WTC11 (cell line): ENCODE results near the gene SHOX. TPM values are rescaled to one million over a fixed set of nuclear protein-coding genes. Genes with fewer than 3 reads are reported as not detected.

Source experiments
- ATAC-seq: fragments of 200-7000 bp; cut with Tn5 transposase; 2 replicates; pipeline ENCODE4 v1.10.0; 2021; ENCODE audit warnings: mild to moderate bottlenecking, moderate library complexity
- CTCF ChIA-PET: fragments of 300-600 bp; sonication (Branson Sonifier 250); formaldehyde crosslinking; loops from one replicate; lab custom pipeline; 2021; ENCODE audit warnings: antibody characterized with exemption; lab: Charles Lee
- POLR2A ChIA-PET: fragments of 350-600 bp; sonication (Branson Sonifier 250); formaldehyde crosslinking; loops from one replicate; lab custom pipeline; 2021; ENCODE audit warnings: antibody characterized with exemption; lab: Charles Lee
- DNase-seq: peaks from one replicate; pipeline ENCODE4 v3.0.0; 2021; ENCODE audit warnings: low spot score
- H3K27ac Mint-ChIP-seq: 2 replicates; pipeline ENCODE4 v1.8.0; 2021; ENCODE audit warnings: mixed read lengths
- H3K27me3 Mint-ChIP-seq: 2 replicates; pipeline ENCODE4 v1.8.0; 2021; ENCODE audit warnings: low read depth, mild to moderate bottlenecking, moderate library complexity, mixed read lengths
- H3K36me3 Mint-ChIP-seq: 2 replicates; pipeline ENCODE4 v1.8.0; 2021; ENCODE audit warnings: mixed read lengths
- H3K4me1 Mint-ChIP-seq: 2 replicates; pipeline ENCODE4 v1.8.0; 2022; ENCODE audit warnings: mixed read lengths
- H3K4me3 Mint-ChIP-seq: 2 replicates; pipeline ENCODE4 v1.8.0; 2021; ENCODE audit warnings: mild to moderate bottlenecking, moderate library complexity, mixed read lengths
- H3K9me3 Mint-ChIP-seq: 2 replicates; pipeline ENCODE4 v1.8.0; 2021; ENCODE audit warnings: mixed read lengths
- CBFB ChIP-seq: sonication (generic); formaldehyde crosslinking; IDR thresholded peaks from 2 replicates; pipeline ENCODE4 v1.8.1; 2022; ENCODE audit warnings: mild to moderate bottlenecking, low read depth, missing genetic modification reagents
- CREM ChIP-seq: sonication (generic); formaldehyde crosslinking; IDR thresholded peaks from 2 replicates; pipeline ENCODE4 v1.8.1; 2022; ENCODE audit warnings: mild to moderate bottlenecking, missing genetic modification reagents, moderate library complexity
- ELF4 ChIP-seq: sonication (generic); formaldehyde crosslinking; IDR thresholded peaks from 2 replicates; pipeline ENCODE4 v1.8.1; 2022; ENCODE audit warnings: low read depth, mild to moderate bottlenecking, moderate library complexity, missing genetic modification reagents
- FOXJ3 ChIP-seq: sonication (generic); formaldehyde crosslinking; IDR thresholded peaks from 2 replicates; pipeline ENCODE4 v1.9.0; 2021; ENCODE audit warnings: missing genetic modification reagents, mild to moderate bottlenecking, borderline replicate concordance
- GRHL2 ChIP-seq: fragments of 250-450 bp; sonication (Bioruptor Pico); IDR thresholded peaks from 2 replicates; pipeline ENCODE4 v1.8.0; 2022; ENCODE audit warnings: mild to moderate bottlenecking, moderate library complexity; ENCODE audit not compliant: insufficient replicate concordance, severe bottlenecking
- GTF2I ChIP-seq: fragments of 250-450 bp; sonication (Bioruptor Pico); conservative IDR thresholded peaks from 2 replicates; pipeline ENCODE4 v1.4.0; 2021; ENCODE audit warnings: mild to moderate bottlenecking
- IRF2 ChIP-seq: sonication (generic); formaldehyde crosslinking; IDR thresholded peaks from 2 replicates; pipeline ENCODE4 v1.8.0; 2022; ENCODE audit warnings: low read depth, missing genetic modification reagents, borderline replicate concordance
- MLX ChIP-seq: sonication (generic); formaldehyde crosslinking; IDR thresholded peaks from 2 replicates; pipeline ENCODE4 v1.8.1; 2023; ENCODE audit warnings: mild to moderate bottlenecking, missing genetic modification reagents, moderate library complexity
- NFYB ChIP-seq: sonication (generic); formaldehyde crosslinking; conservative IDR thresholded peaks from 2 replicates; pipeline ENCODE4 v1.8.0; 2022; ENCODE audit warnings: low read depth, missing genetic modification reagents
- NR3C1 ChIP-seq: sonication (generic); formaldehyde crosslinking; conservative IDR thresholded peaks from 2 replicates; pipeline ENCODE4 v1.8.1; 2023; ENCODE audit warnings: low read depth, mild to moderate bottlenecking, missing genetic modification reagents
- PRRX2 ChIP-seq: fragments of 250-450 bp; sonication (Bioruptor Pico); IDR thresholded peaks from 2 replicates; pipeline ENCODE4 v1.8.0; 2021; ENCODE audit warnings: mild to moderate bottlenecking
- SMAD3 ChIP-seq: sonication (generic); formaldehyde crosslinking; IDR thresholded peaks from 2 replicates; pipeline ENCODE4 v1.8.0; 2022; ENCODE audit warnings: missing genetic modification reagents, mild to moderate bottlenecking, borderline replicate concordance
- SMAD4 ChIP-seq: sonication (generic); formaldehyde crosslinking; IDR thresholded peaks from 2 replicates; pipeline ENCODE4 v1.8.0; 2022; ENCODE audit warnings: mild to moderate bottlenecking, missing genetic modification reagents
- SOX15 ChIP-seq: fragments of 250-450 bp; sonication (Bioruptor Pico); IDR thresholded peaks from 2 replicates; pipeline ENCODE4 v1.9.0; 2021; ENCODE audit warnings: mild to moderate bottlenecking
- ZMAT4 ChIP-seq: fragments of 250-450 bp; sonication (Bioruptor Pico); IDR thresholded peaks from 2 replicates; pipeline ENCODE4 v1.9.0; 2021; ENCODE audit warnings: mild to moderate bottlenecking
- ZNF121 ChIP-seq: sonication (generic); formaldehyde crosslinking; IDR thresholded peaks from 2 replicates; pipeline ENCODE4 v1.8.0; 2023; ENCODE audit warnings: missing genetic modification reagents
- total RNA-seq: library from RNA; stranded (reverse); gene quantifications from 3 replicates; pipeline ENCODE4 v1.2.3, GENCODE V29; 2021
- TF ChIP-seq, protein P1 (sequence below): sonication (generic); formaldehyde crosslinking; IDR thresholded peaks from 2 replicates; pipeline ENCODE4 v1.8.1; 2022; ENCODE audit warnings: missing genetic modification reagents, borderline replicate concordance
- TF ChIP-seq, protein P2 (sequence below): sonication (generic); formaldehyde crosslinking; conservative IDR thresholded peaks from 2 replicates; pipeline ENCODE4 v1.8.1; 2022; ENCODE audit warnings: mild to moderate bottlenecking, missing genetic modification reagents
- TF ChIP-seq, protein P3 (sequence below): sonication (generic); formaldehyde crosslinking; IDR thresholded peaks from 2 replicates; pipeline ENCODE4 v1.8.0; 2022; ENCODE audit warnings: mild to moderate bottlenecking, missing genetic modification reagents

The SHOX gene
- total RNA-seq, 1 experiment from 2014 or later: 0.09 TPM

GRCh38 chrX:636981-637659 lies 6.5 kb downstream of the SHOX start (continued):
- TF ChIP-seq ZNF121 (CRISPR knock-in tag) (no peak), ZMAT4 (no peak), NR3C1 (CRISPR knock-in tag) (no peak), PRRX2 (CRISPR knock-in tag) (no peak), SMAD3 (CRISPR knock-in tag) (no peak), NFYB (CRISPR knock-in tag) (no peak), SOX15 (CRISPR knock-in tag) (no peak), IRF2 (CRISPR knock-in tag) (no peak)
- TF ChIP-seq, protein P1, sequence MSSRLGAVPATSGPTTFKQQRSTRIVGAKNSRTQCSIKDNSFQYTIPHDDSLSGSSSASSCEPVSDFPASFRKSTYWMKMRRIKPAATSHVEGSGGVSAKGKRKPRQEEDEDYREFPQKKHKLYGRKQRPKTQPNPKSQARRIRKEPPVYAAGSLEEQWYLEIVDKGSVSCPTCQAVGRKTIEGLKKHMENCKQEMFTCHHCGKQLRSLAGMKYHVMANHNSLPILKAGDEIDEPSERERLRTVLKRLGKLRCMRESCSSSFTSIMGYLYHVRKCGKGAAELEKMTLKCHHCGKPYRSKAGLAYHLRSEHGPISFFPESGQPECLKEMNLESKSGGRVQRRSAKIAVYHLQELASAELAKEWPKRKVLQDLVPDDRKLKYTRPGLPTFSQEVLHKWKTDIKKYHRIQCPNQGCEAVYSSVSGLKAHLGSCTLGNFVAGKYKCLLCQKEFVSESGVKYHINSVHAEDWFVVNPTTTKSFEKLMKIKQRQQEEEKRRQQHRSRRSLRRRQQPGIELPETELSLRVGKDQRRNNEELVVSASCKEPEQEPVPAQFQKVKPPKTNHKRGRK (CRISPR knock-in tag): no peak
- TF ChIP-seq, protein P2, sequence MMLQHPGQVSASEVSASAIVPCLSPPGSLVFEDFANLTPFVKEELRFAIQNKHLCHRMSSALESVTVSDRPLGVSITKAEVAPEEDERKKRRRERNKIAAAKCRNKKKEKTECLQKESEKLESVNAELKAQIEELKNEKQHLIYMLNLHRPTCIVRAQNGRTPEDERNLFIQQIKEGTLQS (CRISPR knock-in tag): no peak

DNA sequence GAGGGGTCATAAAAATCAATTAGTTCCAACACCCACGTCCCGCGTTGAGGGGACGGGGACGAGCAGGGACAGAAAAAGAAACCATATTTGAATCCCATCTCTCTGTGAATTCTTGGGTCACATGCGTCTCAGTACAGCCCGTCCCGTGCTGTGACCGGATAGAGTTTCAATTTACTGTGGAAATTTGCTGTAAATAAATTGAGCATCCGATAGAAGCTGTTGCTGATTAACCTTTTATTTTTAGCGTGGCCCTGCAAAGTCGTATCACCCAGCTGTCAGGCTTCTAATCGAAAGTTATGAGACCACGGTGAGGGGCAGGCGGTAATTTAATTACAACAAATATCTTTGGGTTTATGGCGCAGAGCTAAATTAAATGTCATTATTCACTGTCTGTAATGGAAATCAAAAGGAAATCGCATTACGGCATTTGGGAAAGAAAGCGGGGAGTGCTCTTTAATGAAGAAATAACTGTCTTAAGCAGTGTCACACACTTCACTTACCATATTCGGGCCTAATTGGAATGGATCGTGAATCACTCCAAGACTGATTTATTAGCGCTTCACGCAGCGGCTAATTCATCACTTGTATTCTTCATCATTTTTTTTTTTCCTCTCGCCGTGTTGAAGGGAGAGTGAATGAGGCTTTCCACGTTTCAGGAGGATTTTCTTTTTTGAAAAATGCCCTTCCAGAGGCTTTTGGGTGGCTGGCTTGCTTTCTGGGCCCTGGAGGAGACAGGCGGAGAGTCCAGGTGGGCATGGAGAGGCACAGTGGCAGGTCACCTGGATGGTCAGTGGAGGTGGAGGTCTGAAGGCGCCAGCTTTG lies 7.3 kb downstream of the SHOX start:
- H3K4me1 Mint-ChIP-seq: peaks cover 52% of the 10 kb centered on the region
- H3K4me3 Mint-ChIP-seq: peak overlapping the region; percentile 49
- no peak overlapping the region for H3K27ac Mint-ChIP-seq
- no peak for DNase-seq
- TF ChIP-seq, protein P1 (CRISPR knock-in tag): no peak
- TF ChIP-seq, protein P3, sequence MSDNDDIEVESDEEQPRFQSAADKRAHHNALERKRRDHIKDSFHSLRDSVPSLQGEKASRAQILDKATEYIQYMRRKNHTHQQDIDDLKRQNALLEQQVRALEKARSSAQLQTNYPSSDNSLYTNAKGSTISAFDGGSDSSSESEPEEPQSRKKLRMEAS (CRISPR knock-in tag): no peak
- no peak for TF ChIP-seq SMAD4 (CRISPR knock-in tag)
- no peak for TF ChIP-seq ZNF121 (CRISPR knock-in tag)
- no peak for TF ChIP-seq NR3C1 (CRISPR knock-in tag)
- no peak for TF ChIP-seq MLX (CRISPR knock-in tag)
- no peak for TF ChIP-seq CBFB (CRISPR knock-in tag)
- TF ChIP-seq GTF2I (CRISPR knock-in tag): no peak
- TF ChIP-seq FOXJ3 (CRISPR knock-in tag): no peak
- TF ChIP-seq SOX15 (CRISPR knock-in tag): no peak
- TF ChIP-seq GRHL2 (CRISPR knock-in tag): no peak
- TF ChIP-seq ELF4 (CRISPR knock-in tag): no peak
- TF ChIP-seq CREM (CRISPR knock-in tag): no peak
- no peak for ATAC-seq
- ChIA-PET CTCF (no interaction called here), POLR2A (no interaction called here)
- H3K9me3 Mint-ChIP-seq: no peaks in the 10 kb centered on the region
- H3K27me3 Mint-ChIP-seq: peaks cover 93% of the 10 kb centered on the region
- H3K36me3 Mint-ChIP-seq: 0 out of 2 replicates have a peak, but pooled peaks cover 3% of the 10 kb centered on the region
